HG03432 (cell line): ENCODE measurements around the gene NAT14.
"Not testable (repeated sequence)": the region's sequence is repeated elsewhere in the genome, so short reads cannot be mapped to it uniquely, and the experiment has no call there.

ENCODE experiments used
- ATAC-seq: cut with Tn5 transposase; IDR thresholded peaks from one replicate; pipeline ENCODE4 v1.9.1; 2021; ENCODE audit warnings: mild to moderate bottlenecking, moderate library complexity; ENCODE audit not compliant: unreplicated experiment

The NAT14 gene

DNA sequence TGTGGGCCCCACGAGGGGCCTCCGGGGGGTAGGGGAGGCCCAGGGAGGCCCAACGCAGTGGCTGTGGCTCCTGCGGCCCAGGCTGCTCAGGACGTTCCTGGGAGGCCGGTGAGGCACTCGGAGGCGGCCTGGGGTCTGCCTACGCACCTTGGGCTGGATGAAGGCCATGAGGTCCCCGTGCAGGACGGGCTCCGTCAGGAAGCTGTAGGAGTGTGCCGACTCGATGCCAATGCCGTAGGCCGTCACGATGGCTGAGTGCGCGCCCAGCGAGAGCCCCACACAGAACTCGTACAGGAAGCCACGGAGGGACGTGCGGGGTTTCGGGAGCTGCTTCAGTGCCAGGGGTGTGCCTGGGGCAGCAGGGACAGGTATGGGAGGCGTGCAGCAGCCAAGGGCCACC lies 46.0 kb downstream of the NAT14 start:
- no peak for ATAC-seq

DNA sequence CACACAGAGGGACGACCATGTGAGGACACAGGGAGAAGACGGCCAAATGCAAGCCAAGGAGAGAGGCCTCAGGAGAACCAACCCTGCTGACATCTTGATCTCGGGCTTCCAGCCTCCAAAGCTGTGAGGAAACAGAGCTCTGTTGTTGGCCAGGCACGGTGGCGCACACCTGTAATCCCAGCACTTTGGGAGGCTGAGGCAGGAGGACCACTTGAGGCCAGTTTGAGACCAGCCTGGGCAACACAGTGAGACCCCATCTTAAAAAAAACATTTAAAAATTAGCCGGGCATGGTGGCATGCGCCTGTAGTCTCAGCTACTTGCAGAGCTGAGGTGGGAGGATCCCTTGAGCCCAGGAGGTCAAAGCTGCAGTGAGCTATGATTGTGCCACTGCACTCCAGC lies 49.3 kb downstream of the NAT14 start:
- not testable (repeated sequence) for ATAC-seq

- no peak for ATAC-seq
These were observed 50.4 kb downstream of the NAT14 start for GRCh38 chr19:55535173-55535964.

GRCh38 chr19:55535965-55536350 lies 51.0 kb downstream of the NAT14 start:
- no peak for ATAC-seq

DNA sequence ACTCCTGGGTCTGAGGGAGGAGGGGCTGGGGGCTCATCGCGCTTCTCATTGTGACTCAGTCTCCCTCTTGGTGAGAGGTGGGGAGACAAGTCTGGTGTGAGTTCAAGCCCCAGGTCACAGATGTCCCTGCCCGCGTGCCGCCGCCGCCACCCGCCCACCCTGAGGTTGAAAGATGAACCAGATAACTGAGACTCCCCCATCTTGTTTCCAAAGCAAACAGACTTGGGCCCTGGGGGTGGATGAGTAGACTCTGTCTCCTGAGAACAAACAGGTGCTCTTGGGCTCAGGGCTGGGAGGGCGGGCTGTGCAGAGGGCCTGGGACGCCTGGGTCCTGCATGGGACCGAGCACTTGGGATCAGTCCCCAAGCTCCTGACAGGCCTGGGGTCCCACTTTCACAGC lies 51.4 kb downstream of the NAT14 start:
- ATAC-seq, result no peak
